Left colon (tissue), 2 donors: ENCODE data around the gene TBC1D26. TPM values are rescaled to one million over a fixed set of nuclear protein-coding genes. Genes with fewer than 3 reads are reported as not detected.

ENCODE experiments used
- total RNA-seq, 2 donors: library from RNA; stranded (reverse); fragmentation: NEBNext Ultra II Directional; extraction: Animal tissue kit (Norgen Biotek cat#: 25700); gene quantifications; one replicate each; pipeline ENCODE4 v1.2.1, GENCODE V29; 2021
- donor health status: DM: no; HTN: no; CAD: no.
- donor health status: DM: yes; HTN: yes; CAD: no.

TBC1D26 gene
- total RNA-seq, 2 donors from 2014 or later, result not detected

Other genes with a start within 250 kb of the TBC1D26 start
- gene TVP23C, start 168.8 kb upstream of the TBC1D26 start, total RNA-seq, result 10 to 100 TPM; 18.0 to 20.7 TPM
- gene FBXW10B, start 112.6 kb upstream of the TBC1D26 start, total RNA-seq, result 1 to 10 TPM in 1 of 2 donors, under 1 TPM in 1; 0.95 to 1.6 TPM
- 10 to 100 TPM; 22.5 to 26.0 TPM for gene TRIM16, start 48.0 kb upstream of the TBC1D26 start, total RNA-seq
- gene ZNF286A, start 32.5 kb upstream of the TBC1D26 start, total RNA-seq, result 1 to 10 TPM; 6.4 to 10.0 TPM
- 10 to 100 TPM; 28.6 to 31.4 TPM for gene ADORA2B, start 212.8 kb downstream of the TBC1D26 start, total RNA-seq